Measurements from ENCODE around the gene ANKDD1B. TPM values are rescaled to one million over a fixed set of nuclear protein-coding genes. Genes with fewer than 3 reads are reported as not detected.
"Not testable (repeated sequence)": the region's sequence is repeated elsewhere in the genome, so short reads cannot be mapped to it uniquely, and the experiment has no call there.

Gene ANKDD1B
- total RNA-seq, 1 donor = 0.52 TPM

GRCh38 chr5:75607341-75607740, 3.9 kb upstream of the ANKDD1B start:
- H3K27me3 ChIP-seq (ENCODE audit: insufficient read depth, low read length); H3K9me3 ChIP-seq (ENCODE audit: low read depth, low read length); H3K4me3 ChIP-seq (ENCODE audit: low read length): not testable (repeated sequence)
- H3K4me1 ChIP-seq (ENCODE audit: insufficient read depth, low read length) = peaks cover 13% of the 10 kb centered on the region

DNA sequence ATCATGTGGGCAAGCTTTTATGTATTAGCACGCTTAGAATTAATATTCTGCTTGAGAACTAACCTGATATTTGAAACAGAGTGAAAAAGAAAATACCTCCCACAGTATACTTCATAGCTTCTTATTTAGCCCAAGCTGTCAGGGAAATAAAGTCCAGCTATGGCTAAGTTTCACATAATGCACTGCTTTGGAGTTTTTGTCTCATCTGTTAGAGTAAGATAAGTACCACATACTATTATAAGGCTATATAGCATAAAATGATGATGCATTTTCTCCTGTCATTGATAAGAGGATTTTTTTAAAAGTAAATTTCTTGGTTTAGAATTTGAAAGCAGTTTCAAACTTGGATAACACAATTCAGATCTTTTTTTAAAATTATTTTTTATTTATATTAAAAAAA, 2.4 kb upstream of the ANKDD1B start:
- Histone ChIP-seq H3K27me3 (ENCODE audit: insufficient read depth, low read length) (peaks cover 10% of the 10 kb centered on the region), H3K9me3 (ENCODE audit: low read depth, low read length) (no peaks in the 10 kb centered on the region), H3K4me3 (ENCODE audit: low read length) (no peak overlapping the region), H3K4me1 (ENCODE audit: insufficient read depth, low read length) (peaks cover 13% of the 10 kb centered on the region)

DNA sequence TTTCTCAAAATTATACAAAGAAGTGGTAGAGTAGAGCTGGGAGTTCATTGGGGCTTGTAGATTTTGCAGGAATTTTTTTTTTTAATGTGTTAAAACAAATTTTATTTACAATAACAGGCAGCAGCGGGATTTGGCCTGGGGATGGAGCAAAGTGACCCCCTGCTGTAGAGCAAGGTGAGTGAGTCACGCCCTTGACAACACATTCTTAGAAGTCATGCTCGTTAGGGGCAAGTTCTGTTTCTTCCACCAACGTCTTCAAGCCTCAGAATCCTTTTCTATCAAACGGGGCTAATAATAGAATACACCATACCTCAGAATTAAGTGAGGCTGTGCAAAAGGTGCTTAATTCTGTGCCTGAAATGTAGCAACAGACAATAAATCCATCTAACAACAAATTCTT, 1.1 kb upstream of the ANKDD1B start:
- peaks cover 13% of the 10 kb centered on the region for H3K4me1 ChIP-seq (ENCODE audit: insufficient read depth, low read length)
- H3K27me3 ChIP-seq (ENCODE audit: insufficient read depth, low read length) = peaks cover 10% of the 10 kb centered on the region
- no peaks in the 10 kb centered on the region for H3K9me3 ChIP-seq (ENCODE audit: low read depth, low read length)
- H3K4me3 ChIP-seq (ENCODE audit: low read length) = no peak overlapping the region

- H3K4me1 ChIP-seq (ENCODE audit: insufficient read depth, low read length) = peaks cover 13% of the 10 kb centered on the region
- H3K9me3 ChIP-seq (ENCODE audit: low read depth, low read length); H3K4me3 ChIP-seq (ENCODE audit: low read length); H3K27me3 ChIP-seq (ENCODE audit: insufficient read depth, low read length): not testable (repeated sequence)
Observed at GRCh38 chr5:75610859-75611310, 368 bp upstream of the ANKDD1B start.

DNA sequence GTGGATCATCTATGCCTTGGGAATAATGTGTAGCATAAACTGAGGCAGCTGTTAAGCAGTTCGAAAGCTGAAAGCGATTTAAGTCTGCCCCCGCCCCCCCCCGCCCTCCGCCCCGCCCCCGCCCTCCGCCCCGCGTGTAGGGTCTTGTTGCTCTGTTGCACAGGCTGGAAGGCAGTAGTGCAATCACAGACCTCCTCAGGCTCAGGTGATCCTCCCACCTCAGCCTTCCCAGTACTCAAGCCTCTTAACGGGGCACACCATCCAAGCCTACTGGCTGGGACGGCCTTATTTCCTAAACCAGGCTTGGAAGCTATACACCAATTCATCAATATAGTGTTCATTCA, 945 bp downstream of the ANKDD1B start:
- Histone ChIP-seq H3K4me1 (ENCODE audit: insufficient read depth, low read length) (peaks cover 13% of the 10 kb centered on the region), H3K4me3 (ENCODE audit: low read length) (no peak overlapping the region), H3K9me3 (ENCODE audit: low read depth, low read length) (no peaks in the 10 kb centered on the region), H3K27me3 (ENCODE audit: insufficient read depth, low read length) (peaks cover 10% of the 10 kb centered on the region)

DNA sequence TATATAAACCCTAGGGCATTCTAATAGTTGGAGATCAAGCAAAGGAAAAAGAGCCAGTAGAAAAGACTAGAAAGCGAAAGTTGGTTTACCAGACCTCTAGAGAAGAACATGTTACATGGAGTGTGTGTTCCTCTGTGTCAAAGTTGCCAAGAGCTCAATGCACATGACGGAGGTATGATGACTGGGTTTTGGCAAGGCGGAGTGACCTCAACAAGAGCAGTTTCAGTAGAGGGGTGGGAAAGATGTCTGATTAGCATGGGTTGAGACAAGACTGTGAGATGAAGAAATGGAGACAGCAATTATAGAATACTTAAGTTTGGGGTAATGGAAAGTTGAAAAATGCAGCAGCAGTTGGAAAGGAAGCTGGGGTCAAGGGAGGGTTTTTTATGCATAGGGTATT, 1.6 kb downstream of the ANKDD1B start:
- Histone ChIP-seq H3K4me3 (ENCODE audit: low read length) (no peak overlapping the region), H3K4me1 (ENCODE audit: insufficient read depth, low read length) (peaks cover 10% of the 10 kb centered on the region), H3K9me3 (ENCODE audit: low read depth, low read length) (no peaks in the 10 kb centered on the region), H3K27me3 (ENCODE audit: insufficient read depth, low read length) (peaks cover 10% of the 10 kb centered on the region)

GRCh38 chr5:75614176-75614575, 2.9 kb downstream of the ANKDD1B start:
- Histone ChIP-seq H3K27me3 (ENCODE audit: insufficient read depth, low read length) (peaks cover 10% of the 10 kb centered on the region), H3K4me3 (ENCODE audit: low read length) (no peak overlapping the region), H3K9me3 (ENCODE audit: low read depth, low read length) (no peaks in the 10 kb centered on the region), H3K4me1 (ENCODE audit: insufficient read depth, low read length) (peaks cover 10% of the 10 kb centered on the region)

- no peak overlapping the region for H3K4me3 ChIP-seq (ENCODE audit: low read length)
- no peaks in the 10 kb centered on the region for H3K9me3 ChIP-seq (ENCODE audit: low read depth, low read length)
- peaks cover 5% of the 10 kb centered on the region for H3K27me3 ChIP-seq (ENCODE audit: insufficient read depth, low read length)
- peaks cover 5% of the 10 kb centered on the region for H3K4me1 ChIP-seq (ENCODE audit: insufficient read depth, low read length)
Observed at GRCh38 chr5:75616371-75616881, 5.2 kb downstream of the ANKDD1B start.

- no peak overlapping the region for H3K4me3 ChIP-seq (ENCODE audit: low read length)
- no peaks in the 10 kb centered on the region for H3K27me3 ChIP-seq (ENCODE audit: insufficient read depth, low read length)
- H3K9me3 ChIP-seq (ENCODE audit: low read depth, low read length) = no peaks in the 10 kb centered on the region
- no peaks in the 10 kb centered on the region for H3K4me1 ChIP-seq (ENCODE audit: insufficient read depth, low read length)
Observed at GRCh38 chr5:75616971-75617621, 5.8 kb downstream of the ANKDD1B start.

DNA sequence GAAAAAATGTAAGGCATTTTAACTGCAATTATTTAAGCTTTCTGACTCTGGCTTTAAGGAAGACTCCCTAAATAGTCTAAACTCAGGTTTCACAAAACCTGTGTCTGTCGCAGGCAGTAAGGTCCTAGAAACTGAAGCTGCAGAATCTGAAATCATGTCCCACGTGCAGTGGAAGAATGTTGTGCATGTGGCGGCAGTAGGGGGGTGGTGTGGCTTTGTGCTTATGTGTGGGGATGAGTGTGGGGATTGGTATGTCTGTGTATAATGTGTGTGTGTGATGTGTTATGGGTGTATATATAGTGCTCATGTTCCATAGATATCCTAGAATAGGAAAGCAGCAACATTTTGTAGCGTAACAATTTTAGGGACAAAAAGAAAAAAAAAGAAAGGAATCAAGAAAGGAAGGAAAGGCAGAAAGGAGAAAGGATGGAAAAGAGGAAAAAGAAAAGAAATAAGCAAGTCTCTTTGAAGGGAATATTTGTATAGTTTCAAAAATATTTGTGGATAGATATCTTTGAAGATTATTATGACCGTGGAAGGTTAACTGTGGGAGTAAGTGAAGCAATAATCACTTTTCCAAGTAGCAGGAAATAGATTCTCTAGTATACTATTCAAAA, 6.6 kb downstream of the ANKDD1B start:
- no peaks in the 10 kb centered on the region for H3K9me3 ChIP-seq (ENCODE audit: low read depth, low read length)
- no peaks in the 10 kb centered on the region for H3K27me3 ChIP-seq (ENCODE audit: insufficient read depth, low read length)
- no peaks in the 10 kb centered on the region for H3K4me1 ChIP-seq (ENCODE audit: insufficient read depth, low read length)
- no peak overlapping the region for H3K4me3 ChIP-seq (ENCODE audit: low read length)

DNA sequence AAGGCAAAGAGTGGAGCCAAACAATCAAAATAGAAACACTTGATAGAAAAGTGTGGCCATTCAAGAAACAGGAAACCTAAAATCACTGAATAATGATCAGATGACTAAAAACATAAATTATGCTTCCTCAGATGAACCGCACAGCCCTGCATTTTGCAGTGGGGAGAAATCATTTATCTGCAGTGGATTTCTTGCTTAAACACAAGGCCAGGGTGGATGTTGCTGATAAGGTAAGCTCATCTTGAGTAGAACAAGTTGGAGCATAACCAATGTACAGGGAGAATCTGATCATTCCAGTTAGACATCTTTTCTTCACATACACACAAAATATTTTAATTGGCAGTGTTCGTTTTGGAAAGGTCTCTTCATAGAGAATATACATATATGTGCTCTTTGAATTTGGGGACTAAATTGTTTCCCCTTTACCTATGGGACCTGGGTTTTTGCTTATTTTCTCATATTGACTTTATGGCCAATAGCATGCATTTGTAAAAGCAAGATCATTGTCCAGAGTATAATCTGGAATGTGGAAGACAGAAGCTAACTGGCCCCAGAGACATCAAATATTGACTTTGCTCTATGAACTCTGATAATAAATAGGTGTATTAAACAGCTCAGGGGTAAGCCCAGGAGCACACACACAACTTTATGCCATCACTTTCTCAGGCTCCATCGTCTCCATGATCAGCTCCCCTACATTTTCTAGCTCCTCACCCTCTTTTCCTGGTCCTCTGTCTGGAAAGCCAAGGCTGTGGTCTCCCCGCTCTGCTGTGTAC, 9.1 kb downstream of the ANKDD1B start:
- no peaks in the 10 kb centered on the region for H3K9me3 ChIP-seq (ENCODE audit: low read depth, low read length)
- H3K4me1 ChIP-seq (ENCODE audit: insufficient read depth, low read length) = no peaks in the 10 kb centered on the region
- no peaks in the 10 kb centered on the region for H3K27me3 ChIP-seq (ENCODE audit: insufficient read depth, low read length)
- H3K4me3 ChIP-seq (ENCODE audit: low read length) = no peak overlapping the region

DNA sequence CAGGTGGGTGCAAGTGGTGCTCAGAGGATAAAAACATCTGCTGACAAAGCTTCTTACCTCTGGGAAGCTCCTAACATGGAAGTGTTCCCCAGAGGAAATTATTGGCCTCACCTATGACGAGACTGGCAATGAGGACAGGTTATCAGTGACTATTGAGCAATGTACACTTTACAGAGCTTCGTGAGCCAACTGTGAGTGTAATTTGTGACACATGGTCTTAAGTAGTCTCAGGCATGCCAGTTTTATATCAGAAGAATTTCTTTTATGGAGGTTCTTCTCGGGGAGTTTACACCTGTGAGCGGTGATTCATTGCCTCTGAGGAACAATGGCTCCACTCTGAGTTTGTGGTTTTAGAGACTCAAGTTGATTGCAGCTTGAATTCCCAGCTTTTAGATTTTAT, 11.3 kb downstream of the ANKDD1B start:
- Histone ChIP-seq H3K4me3 (ENCODE audit: low read length) (no peak overlapping the region), H3K27me3 (ENCODE audit: insufficient read depth, low read length) (no peaks in the 10 kb centered on the region), H3K4me1 (ENCODE audit: insufficient read depth, low read length) (no peaks in the 10 kb centered on the region), H3K9me3 (ENCODE audit: low read depth, low read length) (no peaks in the 10 kb centered on the region)

GRCh38 chr5:75623846-75624245, 12.6 kb downstream of the ANKDD1B start:
- no peaks in the 10 kb centered on the region for H3K4me1 ChIP-seq (ENCODE audit: insufficient read depth, low read length)
- H3K4me3 ChIP-seq (ENCODE audit: low read length) = no peak overlapping the region
- no peaks in the 10 kb centered on the region for H3K27me3 ChIP-seq (ENCODE audit: insufficient read depth, low read length)
- no peaks in the 10 kb centered on the region for H3K9me3 ChIP-seq (ENCODE audit: low read depth, low read length)

DNA sequence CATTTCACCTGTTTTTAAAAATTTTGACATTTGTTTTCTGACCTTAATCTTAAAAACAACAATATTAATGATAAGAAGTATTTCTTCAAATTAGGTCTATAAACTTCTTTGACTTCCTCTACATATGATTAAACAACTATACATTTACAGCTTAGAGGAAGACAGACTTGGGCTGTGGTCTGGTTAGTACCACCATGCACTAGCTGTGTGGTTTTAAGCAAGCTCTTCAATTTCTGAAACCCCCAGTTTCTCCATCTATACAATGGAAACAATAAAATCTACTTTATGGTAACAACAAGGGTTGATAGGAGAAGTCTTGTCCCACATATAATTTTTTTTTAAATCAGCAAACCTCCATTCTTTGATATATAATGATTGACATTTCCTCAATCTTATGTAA, 15.7 kb downstream of the ANKDD1B start:
- no peaks in the 10 kb centered on the region for H3K9me3 ChIP-seq (ENCODE audit: low read depth, low read length)
- no peak overlapping the region for H3K4me3 ChIP-seq (ENCODE audit: low read length)
- no peaks in the 10 kb centered on the region for H3K4me1 ChIP-seq (ENCODE audit: insufficient read depth, low read length)

GRCh38 chr5:75627801-75628200, 16.5 kb downstream of the ANKDD1B start:
- H3K4me1 ChIP-seq (ENCODE audit: insufficient read depth, low read length) = no peaks in the 10 kb centered on the region
- no peak overlapping the region for H3K4me3 ChIP-seq (ENCODE audit: low read length)
- H3K9me3 ChIP-seq (ENCODE audit: low read depth, low read length) = no peaks in the 10 kb centered on the region
- H3K27me3 ChIP-seq (ENCODE audit: insufficient read depth, low read length) = no peaks in the 10 kb centered on the region

More for the DNA sequence above, 15.7 kb downstream of the ANKDD1B start:
- H3K27me3 ChIP-seq (ENCODE audit: insufficient read depth, low read length) = no peaks in the 10 kb centered on the region

All from mononuclear cell (primary cell).